Upper lobe of right lung (tissue), 1 donor: ENCODE data around the gene IER3. TPM values are rescaled to one million over a fixed set of nuclear protein-coding genes. Genes with fewer than 3 reads are reported as not detected.
"Not testable (repeated sequence)": the region's sequence is repeated elsewhere in the genome, so short reads cannot be mapped to it uniquely, and the experiment has no call there.

Source experiments
- ATAC-seq: fragments of 200-7000 bp; cut with Tn5 transposase; one replicate; pipeline ENCODE4 v1.9.1; 2020; ENCODE audit warnings: mild to moderate bottlenecking, moderate library complexity
- DNase-seq: peaks from one replicate; pipeline ENCODE4 v3.0.0-alpha.2; 2020
- H3K27ac ChIP-seq: fragments of 200-600 bp; one replicate; pipeline ENCODE4 v1.8.0; 2022
- H3K27me3 ChIP-seq: fragments of 200-600 bp; one replicate; pipeline ENCODE4 v1.8.0; 2022; ENCODE audit warnings: mild to moderate bottlenecking
- H3K36me3 ChIP-seq: fragments of 200-600 bp; one replicate; pipeline ENCODE4 v1.8.0; 2022
- H3K4me1 ChIP-seq: fragments of 200-600 bp; one replicate; pipeline ENCODE4 v1.8.0; 2022
- H3K4me3 ChIP-seq: fragments of 200-600 bp; one replicate; pipeline ENCODE4 v1.8.0; 2022; ENCODE audit warnings: mild to moderate bottlenecking
- H3K9me3 ChIP-seq: fragments of 200-600 bp; one replicate; pipeline ENCODE4 v1.8.0; 2022
- CTCF ChIP-seq: fragments of 200-600 bp; IDR thresholded peaks from one replicate; pipeline ENCODE4 v1.8.0; 2022; ENCODE audit warnings: antibody characterized with exemption
- intact Hi-C: fragments of 100-400 bp; cut with DNase I; formaldehyde crosslinking; loops from one replicate; pipeline ENCODE4 v1.11.0; 2022
- total RNA-seq: library from RNA; stranded (reverse); fragmentation: NEBNext Ultra II Directional; extraction: Animal tissue kit (Norgen Biotek cat#: 25700); gene quantifications from one replicate; pipeline ENCODE4 v1.2.1, GENCODE V29; 2021
- donor health status: DM: no; HTN: yes; CAD: no; lungs with severe emphysema.

IER3 gene
- total RNA-seq, 1 donor from 2014 or later, result 35.4 TPM

GRCh38 chr6:30767944-30768301, 23.6 kb upstream of the IER3 start:
- Histone ChIP-seq H3K27ac (no peak overlapping the region), H3K36me3 (no peaks in the 10 kb centered on the region), H3K9me3 (no peaks in the 10 kb centered on the region), H3K4me3 (no peak overlapping the region), H3K4me1 (peaks cover 29% of the 10 kb centered on the region), H3K27me3 (no peaks in the 10 kb centered on the region)
- ATAC-seq, result no peak
- TF ChIP-seq CTCF, result no peak
- no peak for DNase-seq
- intact Hi-C loops, result no loop called here

- H3K4me1 ChIP-seq, result peaks cover 29% of the 10 kb centered on the region
- H3K4me3 ChIP-seq, result no peak overlapping the region
- H3K27me3 ChIP-seq, result no peaks in the 10 kb centered on the region
- H3K27ac ChIP-seq, result no peak overlapping the region
- no peaks in the 10 kb centered on the region for H3K9me3 ChIP-seq
- DNase-seq (no peak), ATAC-seq (no peak)
- intact Hi-C loops, result no loop called here
- no peaks in the 10 kb centered on the region for H3K36me3 ChIP-seq
- no peak for TF ChIP-seq CTCF
Observed at GRCh38 chr6:30767158-30767943, 23.0 kb upstream of the IER3 start.

- ATAC-seq, result no peak
- H3K27me3 ChIP-seq, result no peaks in the 10 kb centered on the region
Observed at GRCh38 chr6:30766461-30767157, 22.3 kb upstream of the IER3 start.

GRCh38 chr6:30765495-30765894, 21.1 kb upstream of the IER3 start:
- H3K27me3 ChIP-seq, ATAC-seq, H3K27ac ChIP-seq, H3K9me3 ChIP-seq, intact Hi-C loops, DNase-seq, H3K4me3 ChIP-seq, H3K36me3 ChIP-seq: not testable (repeated sequence)
- H3K4me1 ChIP-seq, result peaks cover 29% of the 10 kb centered on the region

More at GRCh38 chr6:30766461-30767157, 22.3 kb upstream of the IER3 start:
- Histone ChIP-seq H3K36me3 (no peaks in the 10 kb centered on the region), H3K4me1 (peaks cover 29% of the 10 kb centered on the region), H3K27ac (no peak overlapping the region), H3K4me3 (no peak overlapping the region), H3K9me3 (no peaks in the 10 kb centered on the region)
- intact Hi-C loops, result no loop called here
- DNase-seq, result no peak
- TF ChIP-seq CTCF, result no peak

GRCh38 chr6:30764490-30765043, 20.2 kb upstream of the IER3 start:
- H3K27ac ChIP-seq, intact Hi-C loops: not testable (repeated sequence)
- peaks cover 24% of the 10 kb centered on the region for H3K4me1 ChIP-seq

GRCh38 chr6:30763618-30764489, 19.5 kb upstream of the IER3 start:
- Histone ChIP-seq H3K27ac (no peak overlapping the region), H3K4me3 (no peak overlapping the region), H3K27me3 (no peaks in the 10 kb centered on the region), H3K36me3 (no peaks in the 10 kb centered on the region), H3K9me3 (no peaks in the 10 kb centered on the region), H3K4me1 (peaks cover 24% of the 10 kb centered on the region)
- DNase-seq, result no peak
- intact Hi-C loops, result no loop called here
- no peak for TF ChIP-seq CTCF
- ATAC-seq, result peak; percentile 51

More at GRCh38 chr6:30764490-30765043, 20.2 kb upstream of the IER3 start:
- not testable (repeated sequence) for H3K36me3 ChIP-seq, H3K9me3 ChIP-seq, H3K4me3 ChIP-seq, H3K27me3 ChIP-seq, DNase-seq, ATAC-seq
